ENCODE measurements around the gene SGSM2. TPM values are rescaled to one million over a fixed set of nuclear protein-coding genes. Genes with fewer than 3 reads are reported as not detected.

SGSM2 gene
- total and polyA plus RNA-seq, 3 experiments from 2014 or later, result 16.3 to 43.1 (median 39.8) TPM

- Mint-ChIP-seq H3K9me3 (no peaks in the 10 kb centered on the region), H3K27ac (no peak overlapping the region), H3K36me3 (peaks cover 0 to 70% (median 0%) of the 10 kb centered on the region in 3 donors), H3K4me3 (no peak overlapping the region), H3K4me1 (no peaks in the 10 kb centered on the region), H3K27me3 (no peaks in the 10 kb centered on the region)
- Histone ChIP-seq H3K27me3 (ENCODE audit: insufficient read depth, low read length, poor library complexity, severe bottlenecking) (no peaks in the 10 kb centered on the region), H3K4me3 (ENCODE audit: low read length) (no peak overlapping the region), H3K27ac (ENCODE audit: low read depth, low read length) (no peak overlapping the region), H3K9me3 (ENCODE audit: low read length) (no peaks in the 10 kb centered on the region), H3K36me3 (ENCODE audit: insufficient read depth, low read length) (no peaks in the 10 kb centered on the region), H3K4me1 (ENCODE audit: insufficient read depth, low read length) (no peaks in the 10 kb centered on the region)
- ChIA-PET POLR2A (no interaction called here), CTCF (interaction anchor here (3.4 kb wide), 1 partner anchor 12 kb away, joined by 14 read pairs; no protein-coding TSS in a partner anchor)
- DNase-seq, result no peak
Observed at GRCh38 chr17:2370211-2370589, 32.9 kb downstream of the SGSM2 start.

- Histone ChIP-seq H3K9me3 (ENCODE audit: low read length) (no peaks in the 10 kb centered on the region), H3K27me3 (ENCODE audit: insufficient read depth, low read length, poor library complexity, severe bottlenecking) (no peaks in the 10 kb centered on the region), H3K4me3 (ENCODE audit: low read length) (no peak overlapping the region), H3K4me1 (ENCODE audit: insufficient read depth, low read length) (no peaks in the 10 kb centered on the region), H3K36me3 (ENCODE audit: insufficient read depth, low read length) (no peaks in the 10 kb centered on the region), H3K27ac (ENCODE audit: low read depth, low read length) (no peak overlapping the region)
- Mint-ChIP-seq H3K27ac (peak overlapping the region in 1 of 8 donors; percentile 19), H3K36me3 (peaks cover 0 to 67% (median 0%) of the 10 kb centered on the region in 3 donors), H3K4me1 (no peaks in the 10 kb centered on the region), H3K4me3 (no peak overlapping the region), H3K27me3 (no peaks in the 10 kb centered on the region), H3K9me3 (no peaks in the 10 kb centered on the region)
- no peak for DNase-seq
- ChIA-PET CTCF (interaction anchor here (1.0 to 1.3 kb wide), 2 partner anchors 11 to 18 kb away, joined by 3 to 5 read pairs; no protein-coding TSS in a partner anchor), POLR2A (no interaction called here)
Observed at GRCh38 chr17:2371183-2372130, 34.2 kb downstream of the SGSM2 start.

- Mint-ChIP-seq H3K4me1 (no peaks in the 10 kb centered on the region), H3K9me3 (no peaks in the 10 kb centered on the region), H3K27ac (no peak overlapping the region), H3K36me3 (peaks cover 0 to 66% (median 0%) of the 10 kb centered on the region in 3 donors), H3K4me3 (no peak overlapping the region), H3K27me3 (no peaks in the 10 kb centered on the region)
- Histone ChIP-seq H3K36me3 (ENCODE audit: insufficient read depth, low read length) (no peaks in the 10 kb centered on the region), H3K27ac (ENCODE audit: low read depth, low read length) (no peak overlapping the region), H3K9me3 (ENCODE audit: low read length) (no peaks in the 10 kb centered on the region), H3K27me3 (ENCODE audit: insufficient read depth, low read length, poor library complexity, severe bottlenecking) (no peaks in the 10 kb centered on the region), H3K4me1 (ENCODE audit: insufficient read depth, low read length) (no peaks in the 10 kb centered on the region), H3K4me3 (ENCODE audit: low read length) (no peak overlapping the region)
- ChIA-PET POLR2A (no interaction called here), CTCF (interaction anchor here (1.0 kb wide), 2 partner anchors 10 kb away, joined by 3 to 4 read pairs; no protein-coding TSS in a partner anchor)
- DNase-seq, result no peak
Observed at GRCh38 chr17:2372180-2372579, 34.9 kb downstream of the SGSM2 start.

GRCh38 chr17:2372681-2373080, 35.4 kb downstream of the SGSM2 start:
- Mint-ChIP-seq H3K27ac (no peak overlapping the region), H3K9me3 (no peaks in the 10 kb centered on the region), H3K27me3 (no peaks in the 10 kb centered on the region), H3K4me1 (no peaks in the 10 kb centered on the region), H3K4me3 (no peak overlapping the region), H3K36me3 (peaks cover 0 to 66% (median 0%) of the 10 kb centered on the region in 3 donors)
- ChIA-PET CTCF (interaction anchor here (1.0 to 1.3 kb wide), 2 partner anchors 10 to 43 kb away, joined by 4 to 7 read pairs; no protein-coding TSS in a partner anchor), POLR2A (no interaction called here)
- no peaks in the 10 kb centered on the region for H3K27me3 ChIP-seq (ENCODE audit: insufficient read depth, low read length, poor library complexity, severe bottlenecking)
- no peak for DNase-seq
- no peak overlapping the region for H3K27ac ChIP-seq (ENCODE audit: low read depth, low read length)
- no peak overlapping the region for H3K4me3 ChIP-seq (ENCODE audit: low read length)
- no peaks in the 10 kb centered on the region for H3K36me3 ChIP-seq (ENCODE audit: insufficient read depth, low read length)
- no peaks in the 10 kb centered on the region for H3K4me1 ChIP-seq (ENCODE audit: insufficient read depth, low read length)
- H3K9me3 ChIP-seq (ENCODE audit: low read length), result no peaks in the 10 kb centered on the region

GRCh38 chr17:2373179-2373578, 35.9 kb downstream of the SGSM2 start:
- H3K4me3 Mint-ChIP-seq, result no peak overlapping the region
- no peaks in the 10 kb centered on the region for H3K36me3 ChIP-seq (ENCODE audit: insufficient read depth, low read length)
- no peak overlapping the region for H3K27ac Mint-ChIP-seq
- H3K27me3 Mint-ChIP-seq, result no peaks in the 10 kb centered on the region
- ChIA-PET CTCF (interaction anchor here (1.0 to 1.3 kb wide), 2 partner anchors 9 to 43 kb away, joined by 4 to 7 read pairs; no protein-coding TSS in a partner anchor), POLR2A (no interaction called here)
- H3K4me1 Mint-ChIP-seq, result no peaks in the 10 kb centered on the region
- no peaks in the 10 kb centered on the region for H3K27me3 ChIP-seq (ENCODE audit: insufficient read depth, low read length, poor library complexity, severe bottlenecking)
- DNase-seq, result no peak
- no peak overlapping the region for H3K27ac ChIP-seq (ENCODE audit: low read depth, low read length)
- peaks cover 0 to 66% (median 0%) of the 10 kb centered on the region in 3 donors for H3K36me3 Mint-ChIP-seq
- H3K9me3 ChIP-seq (ENCODE audit: low read length), result no peaks in the 10 kb centered on the region
- H3K4me1 ChIP-seq (ENCODE audit: insufficient read depth, low read length), result no peaks in the 10 kb centered on the region
- no peak overlapping the region for H3K4me3 ChIP-seq (ENCODE audit: low read length)
- H3K9me3 Mint-ChIP-seq, result no peaks in the 10 kb centered on the region

GRCh38 chr17:2374549-2375285, 37.4 kb downstream of the SGSM2 start:
- POLR2A ChIA-PET, result no interaction called here

GRCh38 chr17:2375406-2375805, 38.1 kb downstream of the SGSM2 start:
- H3K9me3 Mint-ChIP-seq, result no peaks in the 10 kb centered on the region
- CTCF ChIA-PET, result interaction anchor here (2.7 kb wide), 1 partner anchor 41 kb away, joined by 11 read pairs; no protein-coding TSS in a partner anchor
- H3K27me3 Mint-ChIP-seq, result no peaks in the 10 kb centered on the region
- Histone ChIP-seq H3K36me3 (ENCODE audit: insufficient read depth, low read length) (no peaks in the 10 kb centered on the region), H3K27me3 (ENCODE audit: insufficient read depth, low read length, poor library complexity, severe bottlenecking) (no peaks in the 10 kb centered on the region), H3K4me3 (ENCODE audit: low read length) (no peak overlapping the region), H3K9me3 (ENCODE audit: low read length) (no peaks in the 10 kb centered on the region), H3K4me1 (ENCODE audit: insufficient read depth, low read length) (no peaks in the 10 kb centered on the region), H3K27ac (ENCODE audit: low read depth, low read length) (no peak overlapping the region)
- DNase-seq, result no peak
- H3K36me3 Mint-ChIP-seq, result peaks cover 0 to 75% (median 0%) of the 10 kb centered on the region in 3 donors
- H3K4me3 Mint-ChIP-seq, result no peak overlapping the region
- no peak overlapping the region for H3K27ac Mint-ChIP-seq
- H3K4me1 Mint-ChIP-seq, result no peaks in the 10 kb centered on the region
- POLR2A ChIA-PET, result no interaction called here

More at GRCh38 chr17:2374549-2375285, 37.4 kb downstream of the SGSM2 start:
- DNase-seq, result no peak
- Histone ChIP-seq H3K27me3 (ENCODE audit: insufficient read depth, low read length, poor library complexity, severe bottlenecking) (no peaks in the 10 kb centered on the region), H3K9me3 (ENCODE audit: low read length) (no peaks in the 10 kb centered on the region), H3K4me1 (ENCODE audit: insufficient read depth, low read length) (no peaks in the 10 kb centered on the region), H3K27ac (ENCODE audit: low read depth, low read length) (no peak overlapping the region), H3K36me3 (ENCODE audit: insufficient read depth, low read length) (no peaks in the 10 kb centered on the region), H3K4me3 (ENCODE audit: low read length) (no peak overlapping the region)
- Mint-ChIP-seq H3K27ac (peak overlapping the region in 3 of 8 donors; percentile 51 to 71 (median 52)), H3K27me3 (no peaks in the 10 kb centered on the region), H3K36me3 (peaks cover 0 to 74% (median 0%) of the 10 kb centered on the region in 3 donors), H3K9me3 (no peaks in the 10 kb centered on the region), H3K4me1 (no peaks in the 10 kb centered on the region), H3K4me3 (no peak overlapping the region)
- CTCF ChIA-PET, result no interaction called here
